ENCODE measurements around the gene TRIM42.

DNA sequence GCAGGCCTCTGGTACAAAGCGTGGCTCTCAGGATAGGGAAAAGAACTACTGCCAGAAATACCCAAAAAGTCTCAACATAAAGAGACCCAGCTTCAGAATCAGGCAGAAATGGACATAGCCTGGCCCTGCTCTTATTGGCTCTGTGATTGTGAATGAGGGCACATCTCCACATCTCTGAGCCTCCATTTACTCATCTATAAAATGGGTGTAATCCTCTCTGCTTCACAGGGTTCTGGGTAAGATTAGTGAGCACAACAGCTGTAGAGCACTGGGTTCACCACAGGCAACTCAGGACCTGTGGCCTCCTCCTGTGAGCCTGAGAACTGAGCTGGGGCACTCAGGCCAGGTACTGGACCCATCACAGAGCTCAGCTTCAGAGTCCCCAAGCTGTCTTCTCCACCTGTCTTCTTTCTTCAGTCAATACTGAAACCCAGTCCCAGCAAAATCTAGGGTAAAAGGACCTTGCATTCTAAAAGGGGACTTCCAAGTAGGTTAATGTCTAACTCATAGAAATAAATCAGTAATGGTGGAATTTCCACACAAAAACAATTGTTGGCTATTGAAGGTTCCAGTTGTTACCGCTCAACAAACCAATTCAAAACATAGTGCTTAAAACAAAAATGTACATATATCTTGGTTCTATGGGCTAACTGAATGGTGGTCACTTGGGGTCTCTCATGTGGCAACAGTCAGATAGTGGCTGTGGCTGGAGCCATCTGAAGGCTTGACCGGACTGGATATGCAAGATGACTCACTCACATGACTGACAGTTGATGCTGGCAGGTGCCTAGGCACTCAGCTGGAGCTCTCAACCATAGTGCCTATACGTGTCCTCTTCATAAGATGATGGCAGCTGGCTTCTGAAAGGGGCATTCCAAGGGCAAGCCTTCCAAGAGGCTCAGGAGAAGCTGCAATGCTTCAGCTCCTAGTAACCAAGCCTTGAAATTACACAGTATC, 47.3 kb downstream of the TRIM42 start:
- TF ChIP-seq CTCF (IDR thresholded peaks at IDR 0.05) (no peak), POLR2A (IDR thresholded peaks at IDR 0.05) (no peak)

Measured in tibial nerve (tissue), 3 donors.